ENCODE results near the gene SNRNP70. TPM values are rescaled to one million over a fixed set of nuclear protein-coding genes. Genes with fewer than 3 reads are reported as not detected.

SNRNP70 gene
- total and polyA plus RNA-seq, 2 of the 13 experiments (the other 11 are each of a cell fraction or from before 2014, with no cell fraction given), result 150 to 210 TPM

- TF ChIP-seq MATR3 (CRISPR knock-in tag; IDR thresholded peaks at IDR 0.05) (no peak), POLR2AphosphoS2 (IDR thresholded peaks at IDR 0.05; ENCODE audit: low read depth, low read length) (no peak), GPN1 (CRISPR knock-in tag; IDR thresholded peaks at IDR 0.05; ENCODE audit: borderline replicate concordance) (no peak), TBX2 (CRISPR knock-in tag; IDR thresholded peaks at IDR 0.05; ENCODE audit: borderline replicate concordance) (peak; percentile 86; the same call in 1 of the 2 replicates), DR1 (CRISPR knock-in tag; IDR thresholded peaks at IDR 0.05) (no peak), BCL6 (CRISPR knock-in tag; IDR thresholded peaks at IDR 0.05) (no peak), SMAD9 (CRISPR knock-in tag; IDR thresholded peaks at IDR 0.05) (no peak; the same call in 1 of the 2 replicates), SMARCC2 (IDR thresholded peaks at IDR 0.05) (no peak), FOXK2 (IDR thresholded peaks at IDR 0.05) (peak; percentile 93), ZNF761 (CRISPR knock-in tag; conservative IDR thresholded peaks at IDR 0.05) (peak; percentile 91), TMF1 (CRISPR knock-in tag; IDR thresholded peaks at IDR 0.05; ENCODE audit: low read depth) (no peak), RARA (CRISPR knock-in tag; IDR thresholded peaks at IDR 0.05) (peak; percentile 42), FOXP1 (IDR thresholded peaks at IDR 0.05) (no peak), FOXP1 (CRISPR knock-in tag; IDR thresholded peaks at IDR 0.05) (no peak), NCOR1 (IDR thresholded peaks at IDR 0.05; ENCODE audit: borderline replicate concordance, low read length) (no peak), MAF1 (CRISPR knock-in tag; IDR thresholded peaks at IDR 0.05; ENCODE audit: borderline replicate concordance) (peak; percentile 84; the same call in 1 of the 2 replicates), PRPF4 (IDR thresholded peaks at IDR 0.05; ENCODE audit: low read depth, low read length, poor library complexity, severe bottlenecking) (no peak), ZNF639 (CRISPR knock-in tag; conservative IDR thresholded peaks at IDR 0.05) (peak; percentile 57; the same call in 1 of the 2 replicates), KLF16 (CRISPR knock-in tag; IDR thresholded peaks at IDR 0.05) (peak in 1 of 2 experiments; percentile 63; a peak in 1 of 4 replicates), ZBTB7B (CRISPR knock-in tag; IDR thresholded peaks at IDR 0.05) (peak; percentile 69; the same call in 1 of the 2 replicates), ATM (IDR thresholded peaks at IDR 0.05; ENCODE audit: borderline replicate concordance) (no peak), ZSCAN25 (CRISPR knock-in tag; IDR thresholded peaks at IDR 0.05) (peak; percentile 95), FOXA3 (CRISPR knock-in tag; IDR thresholded peaks at IDR 0.05) (no peak; the same call in 1 of the 2 replicates), ZNF792 (CRISPR knock-in tag; IDR thresholded peaks at IDR 0.05) (0 out of 2 replicates have a peak, but pooled peaks have one; percentile 56), ARNT2 (CRISPR knock-in tag; IDR thresholded peaks at IDR 0.05; ENCODE audit: low read depth) (peak; percentile 82), ZNF430 (CRISPR knock-in tag; IDR thresholded peaks at IDR 0.05) (no peak; the same call in 1 of the 2 replicates), SNAPC5 (CRISPR knock-in tag; IDR thresholded peaks at IDR 0.05; ENCODE audit: borderline replicate concordance) (no peak), ZNF713 (CRISPR knock-in tag; IDR thresholded peaks at IDR 0.05) (no peak), THAP8 (CRISPR knock-in tag; IDR thresholded peaks at IDR 0.05; ENCODE audit: borderline replicate concordance) (no peak)
- TF ChIP-seq, protein P1, sequence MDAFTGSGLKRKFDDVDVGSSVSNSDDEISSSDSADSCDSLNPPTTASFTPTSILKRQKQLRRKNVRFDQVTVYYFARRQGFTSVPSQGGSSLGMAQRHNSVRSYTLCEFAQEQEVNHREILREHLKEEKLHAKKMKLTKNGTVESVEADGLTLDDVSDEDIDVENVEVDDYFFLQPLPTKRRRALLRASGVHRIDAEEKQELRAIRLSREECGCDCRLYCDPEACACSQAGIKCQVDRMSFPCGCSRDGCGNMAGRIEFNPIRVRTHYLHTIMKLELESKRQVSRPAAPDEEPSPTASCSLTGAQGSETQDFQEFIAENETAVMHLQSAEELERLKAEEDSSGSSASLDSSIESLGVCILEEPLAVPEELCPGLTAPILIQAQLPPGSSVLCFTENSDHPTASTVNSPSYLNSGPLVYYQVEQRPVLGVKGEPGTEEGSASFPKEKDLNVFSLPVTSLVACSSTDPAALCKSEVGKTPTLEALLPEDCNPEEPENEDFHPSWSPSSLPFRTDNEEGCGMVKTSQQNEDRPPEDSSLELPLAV (CRISPR knock-in tag; conservative IDR thresholded peaks at IDR 0.05; ENCODE audit: low read depth), result no peak
Measured at GRCh38 chr19:49118565-49119410, 33.5 kb downstream of the SNRNP70 start, which contains the start of gene C19orf73 (continued).
